Measurements from ENCODE around the gene AADAT.
"Not testable (repeated sequence)": the region's sequence is repeated elsewhere in the genome, so short reads cannot be mapped to it uniquely, and the experiment has no call there.

Gene AADAT

DNA sequence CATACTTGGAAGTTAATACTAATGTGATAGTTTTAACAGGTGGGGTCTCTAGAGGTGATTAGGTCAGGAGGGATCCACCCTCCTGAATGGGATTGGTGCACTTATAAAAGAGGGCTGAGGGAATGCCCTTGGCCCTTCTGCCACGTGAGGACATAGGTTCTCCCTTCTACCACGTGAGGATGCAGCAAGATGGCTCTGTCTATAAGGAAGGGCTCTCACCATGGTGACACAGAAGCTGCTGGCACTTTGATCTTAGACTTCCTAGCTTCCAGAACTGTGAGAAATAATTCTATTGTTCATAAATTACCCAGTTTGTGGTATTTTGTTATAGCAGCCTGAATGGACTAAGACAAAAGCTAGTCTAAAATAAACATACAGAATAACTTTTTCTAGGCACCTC, 1.0 kb downstream of the AADAT start:
- no peak for DNase-seq

DNA sequence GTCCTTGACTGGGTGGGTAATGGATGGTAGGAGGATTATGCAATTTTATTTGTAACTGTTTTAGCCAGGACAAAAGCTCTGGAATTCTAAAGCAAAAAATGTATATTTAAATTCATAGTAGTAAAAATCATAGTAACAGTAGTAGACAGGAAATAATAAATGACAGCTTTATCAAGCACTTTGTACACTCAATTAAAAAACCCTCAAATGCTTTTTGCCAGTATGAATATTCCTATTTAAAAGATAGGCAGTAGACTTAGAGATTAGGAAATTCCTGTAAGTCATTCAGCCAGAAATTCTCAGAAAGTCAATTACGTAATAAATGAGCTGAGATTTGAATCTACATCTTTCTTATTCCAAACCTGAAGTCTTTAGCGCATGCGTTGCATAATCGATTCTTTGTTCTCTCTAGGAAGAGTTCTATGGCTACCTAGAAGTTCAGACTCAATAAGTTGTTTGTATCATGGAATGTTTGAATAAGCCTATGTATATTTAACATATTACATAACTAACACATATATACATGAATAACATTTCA, 2.5 kb downstream of the AADAT start:
- DNase-seq: no peak

DNA sequence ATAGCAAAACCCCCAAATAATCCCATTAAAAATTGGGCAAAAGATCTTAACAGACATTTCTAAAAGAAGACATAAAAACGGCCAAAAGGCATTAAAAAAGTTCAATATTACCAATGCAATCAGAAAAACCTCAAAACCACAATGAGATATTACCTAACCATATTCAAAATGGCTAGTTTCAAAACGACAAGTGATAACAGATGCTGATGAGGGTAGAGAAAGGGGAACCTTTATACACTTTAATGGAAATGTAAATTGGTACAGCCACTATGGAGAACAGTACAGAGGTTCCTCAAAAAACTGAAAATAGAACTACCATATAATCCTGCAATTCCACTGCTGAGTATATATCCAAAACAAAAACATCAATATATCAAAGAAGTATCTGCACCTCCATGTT, 6.2 kb downstream of the AADAT start:
- DNase-seq: no peak

DNA sequence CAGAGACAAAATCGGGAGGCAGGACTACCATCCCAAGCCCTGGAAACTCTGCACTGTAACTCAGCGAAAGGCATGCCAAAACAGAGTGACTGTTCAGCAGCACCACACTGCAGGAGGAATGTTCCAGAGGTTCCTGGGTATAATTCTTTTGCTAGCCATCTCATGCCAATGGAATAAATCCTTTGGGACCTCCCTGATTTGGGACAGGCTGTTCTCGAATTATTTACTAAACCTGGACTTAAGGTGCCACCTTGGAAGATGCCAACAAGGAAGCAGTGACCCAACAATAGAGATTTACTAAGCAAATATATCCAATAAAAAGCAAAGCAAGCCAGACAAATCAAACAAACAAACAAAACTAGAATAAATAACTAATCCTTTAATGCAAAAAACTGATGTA, 9.3 kb downstream of the AADAT start:
- no peak for DNase-seq

DNA sequence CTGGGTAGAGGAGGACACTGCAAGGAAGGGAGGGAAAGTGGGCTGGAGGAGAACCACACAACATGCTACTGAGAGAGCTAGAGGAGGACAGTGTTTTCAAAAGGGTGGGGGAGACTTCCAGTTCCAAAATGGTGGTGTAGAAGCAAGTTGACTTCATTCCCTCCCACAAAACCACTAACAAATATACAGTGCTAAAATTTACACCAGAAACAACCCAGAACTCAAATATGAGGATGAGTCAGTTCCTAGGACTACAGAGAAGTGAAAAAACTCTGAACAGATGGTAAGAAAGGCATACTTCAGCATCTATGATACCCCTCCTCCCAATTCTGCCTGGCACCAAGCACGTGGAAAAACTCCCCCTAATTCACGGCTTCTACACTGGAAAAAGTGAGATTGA, 9.8 kb downstream of the AADAT start:
- DNase-seq: no peak

DNA sequence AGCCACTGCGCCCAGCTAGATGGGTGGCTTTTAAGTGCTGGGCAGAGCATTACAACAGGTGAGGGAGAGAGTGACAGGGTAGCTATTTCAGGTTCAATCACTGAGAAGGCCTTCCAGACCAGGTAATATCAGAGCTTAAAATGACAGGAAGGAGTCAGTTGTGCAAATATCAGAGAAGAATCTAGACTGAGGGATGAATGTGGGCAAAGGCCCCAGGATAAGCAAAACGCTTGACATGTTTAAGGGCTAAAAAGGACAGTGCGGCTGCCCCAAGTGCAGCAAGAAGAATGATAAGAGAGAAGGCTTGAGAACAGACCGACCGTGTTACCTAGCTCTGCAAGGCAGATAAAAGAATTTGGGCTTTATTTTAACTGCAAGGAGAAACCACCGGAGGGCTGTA, 18.6 kb downstream of the AADAT start:
- DNase-seq: no peak

DNA sequence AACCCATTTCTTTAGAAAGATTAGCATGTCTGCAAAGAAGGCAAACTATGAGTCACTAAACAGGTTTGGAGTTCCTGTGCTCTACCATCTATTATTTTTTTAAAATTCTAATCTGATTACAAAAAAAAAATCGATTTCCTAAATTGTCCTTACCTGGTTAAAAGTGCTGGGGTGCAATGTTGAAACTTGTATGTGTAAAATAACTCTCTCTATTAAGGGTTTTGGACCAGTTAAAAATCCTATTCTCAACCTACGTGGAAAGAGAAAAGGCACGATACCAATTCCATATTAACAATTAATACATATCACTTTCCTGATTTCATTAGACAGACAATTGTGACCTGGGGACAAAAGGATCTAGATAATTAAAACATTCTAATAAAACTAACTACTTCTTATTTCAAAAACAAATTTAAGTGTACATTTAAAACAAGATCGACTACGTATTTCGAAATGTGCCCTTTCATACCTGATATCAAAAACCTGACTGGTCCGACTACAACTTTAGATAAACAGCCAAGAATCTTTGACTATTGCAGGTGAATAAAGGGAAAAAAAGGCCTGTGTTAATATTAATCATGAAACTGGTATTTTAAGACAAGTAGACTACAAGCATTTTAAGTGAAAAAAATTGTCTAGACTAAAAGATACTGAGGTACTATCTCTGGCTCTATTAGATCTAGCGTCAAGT, 21.2 kb downstream of the AADAT start:
- DNase-seq: no peak

DNA sequence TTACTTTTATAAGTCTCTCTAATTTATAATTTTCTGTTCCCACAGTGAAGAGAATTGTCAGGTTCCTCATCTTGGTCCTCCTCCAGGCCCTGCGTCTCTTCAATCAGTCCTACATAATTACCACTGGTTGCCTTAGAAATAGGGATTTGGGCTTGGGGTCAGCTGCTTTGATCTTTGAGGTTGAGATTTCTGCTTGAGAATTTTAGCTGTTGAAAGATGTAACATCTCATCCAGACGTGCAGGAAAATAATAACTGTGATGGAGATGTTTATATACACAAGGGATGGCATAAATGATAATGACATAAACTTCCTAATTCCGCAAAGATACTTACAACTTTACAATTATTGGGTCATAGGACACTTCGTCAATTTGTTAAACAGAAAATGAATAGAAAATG, 30.3 kb downstream of the AADAT start:
- DNase-seq: no peak

DNA sequence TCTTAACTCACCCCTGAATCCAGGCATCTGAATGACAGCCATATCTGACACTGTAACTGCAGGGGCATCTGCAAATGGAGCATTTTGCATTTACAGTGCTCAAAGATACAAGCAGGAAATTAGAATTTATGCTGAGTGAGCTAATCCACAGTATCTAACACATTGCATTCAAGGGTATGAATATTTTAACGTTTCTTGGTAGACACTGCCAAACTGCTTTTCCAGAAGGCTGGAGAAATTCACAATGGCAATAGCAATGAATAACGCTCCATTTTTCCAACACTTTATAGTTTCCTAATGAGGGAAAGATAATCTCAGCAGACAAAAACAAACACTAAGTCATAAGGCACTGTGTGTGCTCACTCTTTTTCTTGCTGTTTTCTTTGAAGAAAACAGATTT, 30.9 kb downstream of the AADAT start:
- no peak for DNase-seq

DNA sequence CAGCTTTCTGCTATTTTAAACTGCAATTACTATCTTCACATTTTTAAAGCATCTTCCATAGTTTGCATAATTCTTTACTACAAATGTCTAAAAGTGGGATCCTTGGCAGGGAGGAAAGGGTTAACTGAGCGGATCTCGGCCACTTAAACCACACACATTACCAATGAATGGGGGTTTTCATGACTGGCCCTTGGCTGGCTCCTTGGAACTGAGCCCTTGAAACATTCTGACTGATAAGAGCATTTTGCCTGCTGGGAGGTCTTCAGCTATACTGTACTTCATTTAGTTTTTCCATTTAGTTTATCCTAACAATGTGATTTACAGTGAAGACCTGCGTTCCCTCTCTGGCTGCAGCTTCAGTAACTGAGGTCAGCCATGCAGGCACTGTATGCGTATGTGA, 31.9 kb downstream of the AADAT start:
- no peak for DNase-seq

DNA sequence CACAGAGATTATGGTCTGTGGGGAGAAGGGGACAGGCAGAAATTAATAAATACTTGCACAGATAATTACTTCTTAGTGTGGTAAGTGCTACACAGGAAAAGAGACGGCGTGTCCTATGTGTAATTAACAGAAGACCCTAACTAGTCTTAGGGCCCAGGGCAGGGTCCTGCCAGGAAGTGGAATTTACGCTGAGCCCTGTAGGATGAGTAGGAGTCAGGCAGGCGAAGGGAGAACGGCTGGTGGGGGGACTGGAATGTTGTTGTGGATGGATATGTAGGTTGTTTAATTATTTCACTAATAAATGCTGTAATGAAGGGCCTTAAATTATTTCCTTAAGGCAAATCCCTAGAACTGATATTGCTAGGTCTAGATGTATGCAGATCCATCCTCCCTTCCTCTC, 36.8 kb downstream of the AADAT start:
- no peak for DNase-seq

DNA sequence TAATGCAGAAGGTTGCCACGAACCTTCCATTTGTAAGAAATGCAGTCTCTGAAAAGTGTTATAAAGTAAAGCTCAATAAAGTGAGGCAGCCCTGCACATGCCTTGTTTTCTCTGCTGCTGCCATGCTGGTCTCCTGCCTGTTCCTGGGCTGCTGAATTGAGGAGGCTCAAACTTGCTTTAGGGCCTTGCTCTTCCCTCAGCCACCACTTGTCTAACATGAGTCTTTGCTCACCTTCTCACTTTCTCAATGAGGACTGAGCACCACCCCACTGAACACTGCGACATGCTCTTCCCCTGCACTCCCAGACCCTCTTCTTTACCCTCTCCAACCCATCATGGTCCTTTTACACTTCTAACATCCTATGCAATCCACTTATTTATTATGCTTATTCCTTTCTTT, 38.4 kb downstream of the AADAT start:
- no peak for DNase-seq

DNA sequence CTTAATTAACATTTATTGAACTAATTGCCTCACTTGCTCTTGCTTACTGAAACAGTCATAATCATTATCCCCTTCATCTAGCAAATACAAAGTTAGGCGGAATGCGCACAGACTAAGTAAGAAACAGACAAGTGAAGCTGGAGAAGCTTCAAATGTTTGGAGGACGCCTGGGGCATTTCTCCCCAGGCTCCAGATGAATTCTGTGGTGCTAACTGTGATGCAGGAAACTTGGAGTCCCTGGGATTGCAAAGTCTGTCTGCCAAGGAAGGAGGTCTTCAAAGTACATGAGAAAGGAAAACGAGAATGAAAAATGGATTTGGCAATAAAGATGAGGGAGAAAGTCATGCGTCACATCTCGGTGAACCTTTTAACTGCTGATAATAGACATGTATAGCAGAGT, 40.0 kb downstream of the AADAT start:
- no peak for DNase-seq

DNA sequence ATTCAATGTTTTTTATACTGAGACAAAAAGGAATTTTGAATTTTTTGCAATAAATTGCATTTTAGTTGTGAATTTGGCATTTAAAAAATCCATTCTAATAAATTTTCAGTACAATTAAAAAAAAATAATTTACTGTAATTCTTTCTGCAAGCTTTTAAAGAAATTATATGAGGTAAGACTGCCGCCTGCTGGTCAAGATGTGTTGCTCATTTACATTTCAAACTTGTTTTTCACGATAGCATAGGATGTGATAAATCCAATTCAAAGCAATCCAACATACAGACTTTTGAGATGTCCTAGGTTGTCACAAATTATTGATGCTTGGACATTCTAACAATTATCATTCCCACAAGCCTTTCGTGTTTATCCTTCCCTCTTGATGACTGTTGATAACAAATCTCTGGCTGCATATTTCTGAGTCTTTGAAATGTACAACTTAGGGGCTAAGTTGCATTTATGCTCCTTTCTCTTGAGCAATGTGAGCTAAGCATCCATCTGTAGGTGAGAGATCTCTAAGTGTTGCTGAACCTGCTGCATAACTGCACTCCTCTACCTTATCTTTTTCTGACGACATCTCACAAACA, 41.9 kb downstream of the AADAT start:
- DNase-seq: peak; percentile 41

DNA sequence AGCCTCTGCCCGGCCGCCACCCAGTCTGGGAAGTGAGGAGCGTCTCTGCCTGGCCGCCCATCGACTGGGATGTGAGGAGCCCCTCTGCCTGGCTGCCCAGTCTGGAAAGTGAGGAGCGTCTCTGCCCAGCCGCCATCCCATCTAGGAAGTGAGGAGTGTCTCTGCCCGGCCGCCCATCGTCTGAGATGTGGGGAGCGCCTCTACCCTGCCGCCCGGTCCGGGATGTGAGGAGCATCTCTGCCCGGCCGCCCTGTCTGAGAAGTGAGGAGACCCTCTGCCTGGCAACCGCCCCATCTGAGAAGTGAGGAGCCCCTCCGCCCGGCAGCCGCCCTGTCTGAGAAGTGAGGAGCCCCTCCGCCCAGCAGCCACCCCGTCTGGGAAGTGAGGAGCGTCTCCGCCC, 43.6 kb downstream of the AADAT start:
- not testable (repeated sequence) for DNase-seq

DNA sequence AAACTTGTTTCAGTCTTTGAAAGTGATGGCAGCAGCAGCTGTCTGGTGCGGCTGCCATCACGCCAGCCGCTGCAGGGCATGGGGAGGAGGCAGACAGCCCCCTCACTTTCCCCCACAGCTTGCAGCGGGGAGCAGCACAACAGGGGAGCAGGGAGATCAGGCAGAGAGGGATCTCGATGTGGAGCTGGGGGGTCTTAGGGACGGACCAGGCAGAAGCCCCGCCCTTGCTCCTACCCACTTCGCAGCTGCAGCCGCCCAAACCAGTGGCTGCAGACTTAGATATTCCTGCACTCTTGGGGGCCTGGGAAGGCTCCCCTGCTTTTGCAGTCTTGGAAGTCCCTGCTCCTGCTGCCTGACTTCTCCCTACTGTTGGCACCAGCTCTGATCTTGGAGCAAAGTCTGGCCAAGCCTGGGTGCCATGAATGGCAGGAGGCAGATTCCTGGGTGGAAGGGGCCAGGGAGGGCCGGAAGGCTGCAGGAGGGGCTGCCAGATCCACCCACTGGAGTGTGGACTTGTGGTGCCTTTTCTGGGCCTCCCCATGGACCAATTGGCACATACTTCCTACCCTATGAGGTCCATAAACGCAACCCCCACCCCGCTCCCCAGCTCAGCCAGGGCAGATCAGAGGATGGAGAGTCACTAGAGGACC, 49.6 kb downstream of the AADAT start:
- no peak for DNase-seq

DNA sequence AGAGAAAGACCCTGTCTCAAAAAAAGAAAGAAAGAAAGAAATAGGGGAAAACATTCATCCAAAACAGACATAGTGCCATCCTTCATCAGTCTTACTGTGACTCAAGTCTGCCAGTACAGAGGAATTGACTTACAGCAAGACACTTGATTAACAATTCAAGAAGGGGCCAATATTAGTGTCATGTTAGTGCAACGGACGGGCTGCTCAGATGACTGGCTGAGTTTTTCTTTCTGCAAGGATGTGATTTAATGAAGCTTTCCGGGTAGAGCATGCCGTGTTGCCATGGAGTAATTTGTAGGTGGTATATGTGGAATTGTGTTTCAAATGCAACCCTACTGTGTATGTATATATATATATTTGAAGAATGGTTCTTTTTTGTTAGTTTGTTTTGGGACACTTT, 51.0 kb downstream of the AADAT start:
- no peak for DNase-seq

DNA sequence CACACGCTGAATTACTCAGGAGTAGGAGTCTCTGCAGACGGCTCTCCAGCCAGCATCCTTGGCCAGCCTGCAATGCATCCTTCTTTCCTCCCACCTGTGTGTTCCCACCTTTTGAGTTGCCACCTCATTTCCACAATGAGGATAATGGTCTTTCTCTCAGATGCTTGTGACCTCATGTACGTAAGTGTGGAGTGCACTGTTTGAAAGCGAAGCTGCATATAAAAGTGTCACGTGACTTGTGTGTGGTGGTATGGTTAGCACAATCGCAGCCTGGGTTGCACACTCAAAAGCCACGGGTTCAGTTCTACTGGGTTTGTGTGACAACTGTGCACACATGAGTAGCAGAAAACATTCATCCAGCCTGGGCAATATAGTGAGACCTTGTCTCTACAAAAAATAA, 51.5 kb downstream of the AADAT start:
- DNase-seq: no peak

DNA sequence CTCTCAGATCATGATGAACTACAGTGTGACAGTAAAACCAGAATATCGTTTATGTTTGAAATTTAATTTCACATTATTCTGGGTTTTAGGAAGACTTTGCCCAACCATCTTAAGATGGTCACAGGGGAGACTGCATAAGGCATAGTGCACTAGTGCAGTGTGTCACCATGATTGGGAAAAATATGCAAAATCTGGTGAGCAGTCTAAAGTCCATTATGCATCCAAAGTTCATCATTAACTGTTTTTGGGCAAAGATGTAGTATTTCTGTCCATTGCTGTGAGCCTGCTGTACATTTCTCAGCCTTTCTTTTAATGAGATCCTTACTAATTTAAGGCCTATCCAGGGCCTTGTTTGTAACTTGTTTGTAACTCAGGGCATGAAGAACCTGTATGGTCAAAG, 52.3 kb downstream of the AADAT start:
- DNase-seq: no peak

DNA sequence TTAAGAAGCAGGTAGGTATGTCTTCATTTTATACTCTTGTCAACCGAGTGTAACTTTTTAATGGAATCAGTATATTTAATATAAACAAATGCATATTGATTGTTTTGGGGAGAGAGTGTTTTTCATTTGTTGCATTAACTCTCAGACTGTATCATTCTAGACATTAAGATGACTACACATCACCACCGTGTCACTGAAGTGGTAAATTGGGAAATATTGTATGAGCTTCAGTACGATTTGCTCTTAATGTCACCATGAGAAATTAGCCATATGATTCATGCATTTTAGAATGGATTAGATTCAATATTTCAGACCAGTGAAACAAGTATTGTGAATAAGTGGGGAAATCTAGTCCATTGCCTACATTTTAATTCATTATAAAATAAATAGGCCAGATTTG, 53.9 kb downstream of the AADAT start:
- DNase-seq: no peak

DNA sequence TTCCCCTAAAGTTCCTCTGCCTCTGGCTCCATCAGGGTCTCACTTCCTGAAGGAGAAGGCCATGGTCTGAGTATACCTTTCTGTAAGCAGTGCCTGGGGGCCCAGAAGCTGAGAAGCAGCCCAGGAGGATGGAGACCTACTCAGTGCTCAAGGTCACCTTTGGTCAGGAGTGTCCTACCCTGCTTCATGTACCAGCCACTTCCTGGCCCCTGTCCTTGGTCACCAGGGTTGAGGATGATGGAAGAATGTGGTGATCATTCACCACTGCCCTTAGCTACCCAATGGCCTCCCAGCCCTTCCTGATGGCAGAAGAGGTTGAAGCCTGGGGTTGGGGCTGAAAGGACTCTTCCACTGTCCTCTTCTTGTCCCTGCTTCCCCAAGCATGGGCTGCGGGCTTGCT, 54.5 kb downstream of the AADAT start:
- DNase-seq: no peak

DNA sequence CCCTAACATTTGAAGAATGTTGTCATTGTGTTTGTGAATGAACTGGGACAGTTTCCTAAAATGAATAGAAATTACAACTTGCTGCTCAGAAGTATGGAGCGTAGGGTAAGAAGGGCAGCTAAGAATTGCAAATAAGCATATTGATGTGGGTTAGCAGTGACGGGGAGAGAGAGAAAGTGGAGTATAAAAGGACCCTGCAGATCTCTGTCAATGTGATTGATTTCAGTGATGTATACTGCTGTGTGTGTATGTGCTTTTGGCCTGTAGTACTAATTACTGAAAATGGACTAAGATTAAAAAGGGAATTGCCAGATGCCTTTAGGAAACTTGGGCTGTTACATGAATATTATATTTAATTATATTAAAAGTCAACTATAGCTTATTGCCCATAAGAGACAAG, 55.8 kb downstream of the AADAT start:
- DNase-seq: no peak

DNA sequence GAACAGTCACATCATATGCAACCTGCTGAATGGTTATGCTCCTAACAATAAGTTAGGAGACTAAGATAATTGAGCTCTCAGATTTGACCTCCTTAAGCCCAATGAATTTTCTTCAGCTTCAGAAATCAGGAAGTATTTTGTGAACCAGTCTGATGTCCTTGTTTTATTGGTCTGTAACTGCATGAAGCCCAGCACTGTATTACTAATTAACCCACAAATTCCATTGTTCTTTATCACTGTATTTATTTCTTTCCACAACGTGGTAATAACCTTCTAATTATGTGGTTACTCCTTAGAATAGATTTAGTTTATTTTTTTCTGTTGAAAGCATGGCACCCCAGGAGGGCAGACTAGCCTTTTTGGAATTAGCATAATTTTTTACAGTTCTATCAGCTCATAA, 59.6 kb downstream of the AADAT start:
- DNase-seq: no peak

DNA sequence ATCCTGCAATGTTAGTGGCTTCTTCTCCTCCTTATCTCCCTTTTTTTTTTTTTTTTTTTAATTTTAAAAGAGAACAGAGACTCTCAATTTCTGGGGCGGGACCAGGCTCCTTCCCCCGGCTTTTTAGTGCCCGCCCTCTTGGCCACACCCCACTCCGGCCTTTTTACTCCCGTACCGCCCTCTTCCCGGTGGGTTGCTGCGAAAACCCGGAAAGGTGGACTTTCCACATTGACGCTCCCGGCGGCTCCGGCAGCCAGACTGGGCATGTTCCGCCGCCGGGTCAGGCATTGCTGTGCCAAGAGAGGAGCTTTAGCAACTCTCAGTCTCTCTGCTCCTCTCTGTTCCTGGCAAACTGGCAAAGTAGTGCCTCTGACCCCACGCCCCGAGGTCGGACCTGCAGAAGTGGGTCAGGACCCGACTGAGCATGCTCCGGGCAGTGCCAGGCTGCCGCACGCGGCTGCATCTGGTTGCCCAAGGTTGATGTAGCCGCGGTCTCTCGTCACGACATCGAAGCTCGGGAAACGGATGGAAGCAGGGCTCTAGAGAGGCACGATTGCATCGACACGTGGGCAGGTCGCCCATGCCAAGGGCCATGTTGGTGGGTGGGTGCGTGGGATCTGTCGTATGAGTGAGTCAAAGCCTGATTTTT, 62.5 kb downstream of the AADAT start:
- peak; percentile 89 for DNase-seq
